GM12891 (cell line): ENCODE results near the gene BCLAF1.

Source experiments
- PAX5 ChIP-seq: IDR thresholded peaks from 2 replicates; pipeline ENCODE4 v1.6.1; 2011; ENCODE audit warnings: low read length, moderate library complexity, mild to moderate bottlenecking; ENCODE audit not compliant: insufficient read depth, severe bottlenecking
- POLR2A ChIP-seq: IDR thresholded peaks from 2 replicates; pipeline ENCODE4 v1.6.1; 2011; ENCODE audit warnings: low read depth, low read length, control low read depth
- POLR2AphosphoS5 ChIP-seq: IDR thresholded peaks from 2 replicates; pipeline ENCODE4 v1.6.1; 2011; ENCODE audit warnings: low read depth, low read length, control low read depth
- POU2F2 ChIP-seq: IDR thresholded peaks from 2 replicates; pipeline ENCODE4 v1.6.1; 2011; ENCODE audit warnings: low read depth, mild to moderate bottlenecking, control low read depth, low read length, moderate library complexity
- SPI1 ChIP-seq: IDR thresholded peaks from 2 replicates; pipeline ENCODE4 v1.6.1; 2011; ENCODE audit warnings: low read depth, low read length, control low read depth
- TAF1 ChIP-seq: IDR thresholded peaks from 2 replicates; pipeline ENCODE4 v1.6.1; 2011; ENCODE audit warnings: low read depth, low read length, control low read depth

DNA sequence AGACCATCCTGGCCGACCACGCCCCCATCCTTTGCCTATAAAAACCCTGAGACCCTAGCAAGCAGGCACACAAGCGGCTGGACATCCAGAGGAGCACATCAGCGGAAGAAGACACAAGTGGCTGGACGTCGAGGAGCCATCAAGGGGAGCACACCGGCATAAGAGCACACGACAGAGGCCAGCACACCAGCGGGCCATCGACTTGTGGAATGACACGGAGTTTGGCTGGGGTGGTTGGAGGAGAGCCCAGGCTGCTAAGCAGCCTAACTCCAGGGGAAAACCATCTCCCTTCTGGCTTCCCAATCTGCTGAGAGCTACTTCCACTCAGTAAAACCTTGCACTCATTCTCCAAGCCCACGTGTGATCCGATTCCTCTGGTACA, 44.8 kb upstream of the BCLAF1 start:
- TF ChIP-seq POLR2A = no peak
- TF ChIP-seq POU2F2 = no peak
- no peak for TF ChIP-seq POLR2AphosphoS5
- TF ChIP-seq TAF1 = no peak
- no peak for TF ChIP-seq PAX5
- TF ChIP-seq SPI1 = no peak
